HG03108 (cell line): ENCODE measurements around the gene EIF4A2.
"Not testable (repeated sequence)": the region's sequence is repeated elsewhere in the genome, so short reads cannot be mapped to it uniquely, and the experiment has no call there.

ENCODE experiments used
- ATAC-seq: cut with Tn5 transposase; IDR thresholded peaks from one replicate; pipeline ENCODE4 v1.9.1; 2021; ENCODE audit warnings: moderate library complexity; ENCODE audit not compliant: unreplicated experiment

The EIF4A2 gene

DNA sequence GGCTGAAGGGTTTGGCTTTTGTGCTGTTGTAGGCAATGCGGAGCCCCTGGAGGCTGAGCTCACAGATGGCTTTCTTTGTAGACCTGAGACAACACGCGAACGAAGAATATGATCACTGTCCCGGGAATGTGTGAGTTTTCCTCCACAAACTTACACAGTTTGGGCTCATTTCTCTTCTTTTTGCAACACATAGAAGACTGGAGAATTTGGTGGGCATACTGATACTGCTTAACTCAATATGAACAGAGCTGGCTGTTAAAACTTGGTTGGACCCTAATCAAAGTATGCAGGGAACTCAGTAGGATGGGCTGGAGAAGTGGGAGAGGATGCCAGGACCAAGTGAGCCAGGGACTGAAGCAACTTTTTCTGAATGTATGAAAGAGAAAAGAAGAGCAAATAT lies 35.1 kb downstream of the EIF4A2 start:
- ATAC-seq: no peak

DNA sequence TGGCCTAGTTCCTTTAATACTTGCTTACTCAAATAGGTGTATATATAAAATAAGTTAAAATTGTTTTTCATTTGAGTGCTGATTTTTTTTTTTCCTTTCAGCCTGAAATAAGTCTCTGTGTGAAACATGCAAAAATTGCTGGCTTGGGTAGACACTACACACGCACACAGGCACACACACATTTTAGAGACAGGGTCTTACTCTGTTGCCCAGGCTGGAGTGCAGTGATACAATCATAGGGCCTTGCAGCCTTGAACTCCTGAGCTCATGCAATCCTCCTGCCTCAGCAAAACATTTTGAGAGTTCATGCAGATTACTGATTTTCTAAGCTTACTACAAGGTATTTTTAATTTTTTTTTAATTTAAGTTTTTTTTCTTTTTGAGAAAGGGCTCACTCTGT lies 35.6 kb downstream of the EIF4A2 start:
- ATAC-seq: no peak

DNA sequence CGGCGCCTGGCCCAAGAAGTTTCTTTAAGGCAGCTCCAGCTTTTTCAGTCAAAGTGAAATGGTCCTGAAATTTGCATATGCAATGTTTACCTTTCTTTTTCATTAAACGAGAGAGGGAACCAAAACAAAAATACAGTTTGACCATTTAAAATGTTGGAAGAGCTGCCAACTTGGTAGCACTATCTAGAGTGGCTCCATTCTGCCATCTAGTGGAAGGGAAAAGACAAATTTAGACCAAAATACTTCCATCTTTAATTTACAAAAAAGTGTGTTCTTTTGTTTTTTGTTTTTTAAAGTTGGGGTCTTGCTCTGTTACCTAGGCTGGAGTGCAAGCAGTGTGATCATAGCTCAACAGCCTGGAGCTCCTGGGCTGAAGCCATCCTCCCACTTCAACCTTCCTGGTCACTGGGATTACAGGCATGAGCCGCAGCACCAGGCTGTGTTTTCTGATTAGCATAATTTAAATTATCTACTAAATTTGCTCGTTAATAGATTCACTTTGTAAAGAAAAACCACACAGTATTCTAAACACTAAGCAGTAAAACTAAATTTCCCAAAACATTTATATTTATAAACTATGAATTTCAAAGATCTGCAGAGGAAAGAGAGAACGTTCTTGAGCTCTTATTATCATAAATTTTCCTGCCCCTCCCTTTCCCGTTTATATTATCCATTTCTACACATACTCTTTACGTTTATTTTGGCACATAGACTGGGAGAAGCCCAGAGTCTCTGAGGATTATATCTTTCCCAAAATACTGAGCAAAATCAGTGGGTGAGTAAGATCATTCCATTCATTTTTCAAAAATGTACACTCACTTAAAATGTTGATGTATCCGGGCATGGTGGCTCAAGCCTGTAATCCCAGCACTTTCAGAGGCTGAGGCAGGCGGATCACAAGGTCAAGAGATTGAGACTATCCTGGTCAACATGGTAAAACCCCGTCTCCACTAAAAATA lies 38.3 kb downstream of the EIF4A2 start:
- no peak for ATAC-seq

- not testable (repeated sequence) for ATAC-seq
Measured at GRCh38 chr3:186822388-186822759, 39.0 kb downstream of the EIF4A2 start.

GRCh38 chr3:186823386-186823785 lies 40.0 kb downstream of the EIF4A2 start:
- no peak for ATAC-seq

GRCh38 chr3:186824430-186825139 lies 41.2 kb downstream of the EIF4A2 start:
- ATAC-seq: no peak

GRCh38 chr3:186825294-186825821 lies 42.0 kb downstream of the EIF4A2 start:
- ATAC-seq: no peak

DNA sequence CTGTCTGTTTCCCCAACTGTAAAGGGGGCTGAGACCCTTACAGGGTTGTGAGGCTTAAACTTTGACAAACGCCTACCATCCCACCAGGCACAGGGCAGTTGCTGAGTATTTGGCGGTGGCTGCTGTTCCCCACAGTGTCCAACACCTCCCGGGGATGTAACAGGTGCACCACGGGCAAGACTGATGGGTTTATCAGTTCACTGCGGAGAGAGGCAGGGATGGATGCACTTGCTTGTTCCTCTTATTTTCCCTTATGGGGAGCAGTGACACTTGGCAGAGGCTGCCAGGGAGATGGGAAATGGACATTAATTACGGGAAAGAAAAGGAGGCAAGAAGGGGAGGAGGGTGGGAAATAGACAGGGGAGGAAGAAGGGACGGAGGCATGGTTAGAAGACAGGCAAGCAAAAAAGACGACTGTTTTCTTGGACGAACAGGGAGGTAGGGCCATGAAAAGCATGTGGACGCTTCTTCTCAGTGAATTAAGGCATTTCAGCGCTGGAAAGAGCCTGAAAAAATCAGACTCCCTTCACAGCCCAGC lies 42.6 kb downstream of the EIF4A2 start:
- ATAC-seq: no peak

GRCh38 chr3:186826410-186826975 lies 43.1 kb downstream of the EIF4A2 start:
- no peak for ATAC-seq

- peak; percentile 87 for ATAC-seq
Measured at GRCh38 chr3:186826976-186827857, 43.8 kb downstream of the EIF4A2 start.

DNA sequence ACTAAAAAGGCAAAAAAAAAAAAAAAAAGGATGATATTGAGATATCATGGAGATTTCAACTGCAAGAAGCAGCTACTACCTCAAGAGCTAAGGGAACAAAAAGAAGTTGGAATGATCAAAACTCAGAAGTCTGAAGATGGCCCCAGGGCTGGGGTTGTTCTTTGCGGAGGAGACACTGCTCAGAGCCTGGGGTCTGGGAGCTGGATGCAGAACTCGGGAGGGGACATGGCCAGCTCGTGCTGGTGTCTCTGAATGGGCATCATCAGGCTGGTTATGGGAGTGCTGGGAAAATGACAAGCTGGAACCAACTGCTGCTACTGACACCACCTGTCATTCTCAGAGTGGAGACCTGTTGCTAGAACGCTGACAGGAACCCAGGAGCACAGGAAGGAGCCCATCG lies 45.0 kb downstream of the EIF4A2 start:
- ATAC-seq: no peak

- ATAC-seq: no peak
Measured at GRCh38 chr3:186831798-186832197, 48.4 kb downstream of the EIF4A2 start.

DNA sequence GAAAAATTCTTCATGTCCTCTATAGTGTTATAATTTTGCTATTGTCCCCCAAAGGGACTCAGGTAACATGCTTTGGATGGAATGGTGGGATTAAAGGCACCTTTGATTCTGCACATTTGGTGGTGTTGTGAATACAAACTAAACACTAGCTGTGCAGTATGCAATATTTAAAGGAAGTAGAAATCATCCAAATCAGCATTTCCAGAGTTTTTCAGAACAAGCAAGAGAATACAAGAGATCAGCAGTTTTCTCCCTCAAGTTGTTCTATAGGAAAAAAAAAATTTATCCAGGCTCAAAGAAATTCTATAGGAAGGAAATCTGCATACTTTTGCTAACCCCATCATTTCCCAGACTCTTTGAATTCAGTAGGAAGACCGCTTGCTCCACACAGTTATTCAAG lies 48.9 kb downstream of the EIF4A2 start:
- ATAC-seq: no peak
